Smooth muscle cell (in vitro differentiated cells): ENCODE measurements around the gene KRTCAP2. TPM values are rescaled to one million over a fixed set of nuclear protein-coding genes. Genes with fewer than 3 reads are reported as not detected.

Experiments used
- DNase-seq: peaks from one replicate; lab custom pipeline; 2025; ENCODE audit not compliant: unreplicated experiment; lab: John Stamatoyannopoulos, UW
- H2AFZ ChIP-seq: fragments of 200-600 bp; sonication (generic); 2 replicates; pipeline ENCODE4 v1.6.0; 2016; ENCODE audit warnings: antibody characterized with exemption, low read depth, mild to moderate bottlenecking
- H3F3A ChIP-seq: fragments of 200-600 bp; sonication (generic); 2 replicates; pipeline ENCODE4 v1.6.0; 2017; ENCODE audit warnings: antibody characterized with exemption, low read depth
- H3K27ac ChIP-seq: fragments of 200-600 bp; sonication (generic); 2 replicates; pipeline ENCODE4 v1.5.1; 2016; ENCODE audit warnings: low read depth, mild to moderate bottlenecking
- H3K27me3 ChIP-seq: fragments of 200-600 bp; sonication (generic); 2 replicates; pipeline ENCODE4 v1.6.1; 2016; ENCODE audit warnings: low read depth, mild to moderate bottlenecking
- H3K36me3 ChIP-seq: fragments of 200-600 bp; sonication (generic); 2 replicates; pipeline ENCODE4 v1.5.1; 2016; ENCODE audit warnings: low read depth
- H3K4me1 ChIP-seq: fragments of 200-600 bp; sonication (generic); 2 replicates; pipeline ENCODE4 v1.5.1; 2016; ENCODE audit warnings: low read depth
- H3K4me2 ChIP-seq: fragments of 200-600 bp; sonication (generic); 2 replicates; pipeline ENCODE4 v1.6.0; 2016; ENCODE audit warnings: mild to moderate bottlenecking
- H3K4me3 ChIP-seq: fragments of 200-600 bp; sonication (generic); 2 replicates; pipeline ENCODE4 v1.5.1; 2016; ENCODE audit warnings: mild to moderate bottlenecking
- H3K79me2 ChIP-seq: fragments of 200-600 bp; sonication (generic); 2 replicates; pipeline ENCODE4 v1.6.0; 2016; ENCODE audit warnings: low read depth, mild to moderate bottlenecking
- H3K9ac ChIP-seq: fragments of 200-600 bp; sonication (generic); 2 replicates; pipeline ENCODE4 v1.6.0; 2016; ENCODE audit warnings: low read depth
- H3K9me3 ChIP-seq: fragments of 200-600 bp; sonication (generic); replicated peaks from 2 replicates; pipeline ENCODE4 v1.5.1; 2016; ENCODE audit warnings: low read depth
- H4K20me1 ChIP-seq: fragments of 200-600 bp; sonication (generic); 2 replicates; pipeline ENCODE4 v1.6.0; 2016; ENCODE audit warnings: low read depth
- WGBS: methylation state at CpG from one replicate; pipeline ENCODE4 v1.1.7; 2016; ENCODE audit warnings: low lambda C conversion rate; 5-methylcytosine and 5-hydroxymethylcytosine counted together
- polyA plus RNA-seq: library from polyadenylated mRNA; unstranded; fragments of >200 nt; fragmentation: Nextera tagmentation; extraction: Ambion mirVana; gene quantifications from 2 replicates; pipeline ENCODE4 v1.2.1, GENCODE V29; 2016
- total RNA-seq: library from RNA; depleted of rRNA; stranded (reverse); fragments of >200 nt; gene quantifications from 2 replicates; pipeline ENCODE4 v1.2.3, GENCODE V29; 2014
- TF ChIP-seq, protein P1 (sequence below): fragments of 200-600 bp; sonication (generic); IDR thresholded peaks from 2 replicates; pipeline ENCODE4 v1.5.1; 2017; ENCODE audit warnings: borderline replicate concordance, mild to moderate bottlenecking, antibody characterized with exemption; ENCODE audit not compliant: insufficient read depth, poor library complexity, severe bottlenecking

Gene KRTCAP2
- total and polyA plus RNA-seq, 2 experiments from 2014 or later, result 283 to 607 TPM

DNA sequence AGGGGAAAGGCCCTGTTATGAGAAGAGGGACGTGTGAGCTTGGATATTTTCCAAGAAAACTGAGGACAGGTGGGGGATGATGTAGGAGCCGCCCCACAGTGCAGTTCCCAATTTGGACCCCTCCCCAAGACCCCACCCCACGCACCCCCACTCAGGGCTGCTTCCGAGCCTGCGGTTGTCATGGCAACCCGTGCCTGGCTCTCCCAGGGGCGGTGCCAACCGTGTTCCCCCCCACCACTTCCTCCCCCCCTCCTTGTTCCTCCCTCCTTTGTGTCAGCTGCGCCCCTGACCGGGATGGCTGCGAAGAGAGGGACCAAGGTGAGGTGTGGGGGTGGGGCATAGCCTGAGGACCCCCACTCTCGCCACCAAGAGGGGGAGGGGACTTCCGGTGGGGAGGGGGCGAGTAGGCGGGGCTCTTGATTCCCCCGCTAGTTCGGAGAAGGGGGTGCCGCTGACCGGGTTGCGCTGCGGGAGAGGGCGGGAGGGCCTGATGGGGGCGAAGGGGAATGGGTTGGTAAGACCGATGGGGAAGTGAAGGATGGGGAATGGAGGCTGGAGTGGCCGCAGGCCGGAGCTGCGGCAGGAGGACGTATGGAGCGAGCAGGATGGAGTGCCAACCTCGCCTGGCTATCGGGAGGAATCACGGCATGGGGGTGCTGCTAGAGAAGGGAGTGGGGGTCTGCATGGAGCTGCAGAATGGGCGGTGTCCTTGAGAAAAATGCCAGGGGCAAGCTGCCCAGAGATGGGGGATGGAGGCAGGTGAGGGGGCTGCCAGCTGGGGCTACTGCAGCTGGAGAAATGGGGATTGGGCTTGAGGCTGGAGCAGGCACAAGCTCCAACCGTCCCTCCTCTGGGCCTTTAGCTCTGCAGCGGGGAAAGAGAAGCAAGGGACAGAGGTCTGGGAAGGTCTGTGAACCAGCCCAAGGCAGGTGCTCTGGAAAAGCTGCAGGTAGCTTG lies 1.5 kb upstream of the KRTCAP2 start:
- H3K9me3 ChIP-seq, result no peaks in the 10 kb centered on the region
- H3K4me2 ChIP-seq, result peak overlapping the region; percentile 87
- H3K4me1 ChIP-seq, result peaks cover 5% of the 10 kb centered on the region
- H3K79me2 ChIP-seq, result peaks cover 16% of the 10 kb centered on the region
- H4K20me1 ChIP-seq, result no peaks in the 10 kb centered on the region
- no peaks in the 10 kb centered on the region for H3K27me3 ChIP-seq
- H3K9ac ChIP-seq, result no peak overlapping the region
- no peaks in the 10 kb centered on the region for H3F3A ChIP-seq
- DNase-seq, result no peak
- TF ChIP-seq, protein P1, sequence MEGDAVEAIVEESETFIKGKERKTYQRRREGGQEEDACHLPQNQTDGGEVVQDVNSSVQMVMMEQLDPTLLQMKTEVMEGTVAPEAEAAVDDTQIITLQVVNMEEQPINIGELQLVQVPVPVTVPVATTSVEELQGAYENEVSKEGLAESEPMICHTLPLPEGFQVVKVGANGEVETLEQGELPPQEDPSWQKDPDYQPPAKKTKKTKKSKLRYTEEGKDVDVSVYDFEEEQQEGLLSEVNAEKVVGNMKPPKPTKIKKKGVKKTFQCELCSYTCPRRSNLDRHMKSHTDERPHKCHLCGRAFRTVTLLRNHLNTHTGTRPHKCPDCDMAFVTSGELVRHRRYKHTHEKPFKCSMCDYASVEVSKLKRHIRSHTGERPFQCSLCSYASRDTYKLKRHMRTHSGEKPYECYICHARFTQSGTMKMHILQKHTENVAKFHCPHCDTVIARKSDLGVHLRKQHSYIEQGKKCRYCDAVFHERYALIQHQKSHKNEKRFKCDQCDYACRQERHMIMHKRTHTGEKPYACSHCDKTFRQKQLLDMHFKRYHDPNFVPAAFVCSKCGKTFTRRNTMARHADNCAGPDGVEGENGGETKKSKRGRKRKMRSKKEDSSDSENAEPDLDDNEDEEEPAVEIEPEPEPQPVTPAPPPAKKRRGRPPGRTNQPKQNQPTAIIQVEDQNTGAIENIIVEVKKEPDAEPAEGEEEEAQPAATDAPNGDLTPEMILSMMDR, result no peak
- no peak overlapping the region for H3K27ac ChIP-seq
- H3K4me3 ChIP-seq, result peak overlapping the region; percentile 74
- H3K36me3 ChIP-seq, result no peaks in the 10 kb centered on the region
- H2AFZ ChIP-seq, result no peak overlapping the region
- 16% methylated on average over 18 of the region's 35 CpGs for WGBS

DNA sequence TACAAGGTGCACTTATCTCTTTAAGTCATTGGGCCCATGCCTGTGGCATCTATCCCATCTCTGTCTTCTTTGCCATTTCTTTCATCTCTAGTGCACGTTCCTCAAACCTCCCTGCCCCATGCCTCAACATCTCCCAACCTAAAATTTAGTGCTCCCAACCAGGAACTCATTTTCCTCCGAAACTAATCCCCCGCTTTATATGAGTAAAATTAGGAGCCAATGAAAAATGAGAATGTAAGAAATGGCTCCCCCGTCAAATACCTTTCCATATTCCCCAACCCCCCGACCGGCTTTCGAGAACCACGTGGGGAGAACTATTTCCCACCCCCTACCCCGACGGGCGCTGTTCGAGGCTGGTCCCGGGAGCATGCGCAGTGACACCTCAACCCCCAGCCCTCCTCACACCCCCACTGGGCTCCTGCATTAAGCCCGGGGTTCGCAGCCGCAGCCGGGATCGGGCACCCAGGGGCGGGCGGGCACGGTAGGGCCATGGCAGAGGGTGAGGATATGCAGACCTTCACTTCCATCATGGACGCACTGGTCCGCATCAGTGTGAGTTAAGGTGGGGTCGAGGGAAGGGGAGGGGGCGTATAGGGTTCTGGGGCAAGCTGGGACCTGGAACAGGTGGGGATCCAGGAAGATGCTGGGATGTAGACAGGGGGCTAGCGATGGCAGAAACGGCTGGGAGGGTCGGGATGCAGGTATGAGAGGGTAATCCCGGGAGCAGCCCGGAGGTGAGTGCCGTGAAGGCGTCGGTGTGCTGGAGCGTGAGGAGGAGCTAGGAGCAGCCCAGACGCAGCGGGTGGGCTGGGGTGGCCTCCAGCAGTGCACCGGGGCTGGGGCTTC lies 597 bp upstream of the KRTCAP2 start, which contains the start of gene TRIM46:
TRIM46 (plus strand) TSS at position 372 of the 846 bp plus-strand sequence; CDS start at position 490, 118 bp downstream.
- peak within 1 kb of the TSS; percentile 87 for H3K4me2 ChIP-seq
- no peaks in the 10 kb centered on the region for H3K9me3 ChIP-seq
- no peak for DNase-seq
- no peaks in the 10 kb centered on the region for H3F3A ChIP-seq
- H3K27me3 ChIP-seq, result no peaks in the 10 kb centered on the region
- peaks cover 16% of the 10 kb centered on the region for H3K79me2 ChIP-seq
- H3K27ac ChIP-seq, result peak within 1 kb of the TSS; percentile 82
- no peaks in the 10 kb centered on the region for H3K36me3 ChIP-seq
- peaks cover 5% of the 10 kb centered on the region for H3K4me1 ChIP-seq
- peak within 1 kb of the TSS; percentile 74 for H3K4me3 ChIP-seq
- 2% methylated on average over 30 of the region's 38 CpGs for WGBS
- peak within 1 kb of the TSS; percentile 79 for H2AFZ ChIP-seq
- H3K9ac ChIP-seq, result peak within 1 kb of the TSS; percentile 91
- no peaks in the 10 kb centered on the region for H4K20me1 ChIP-seq
- TF ChIP-seq, protein P1, result no peak

DNA sequence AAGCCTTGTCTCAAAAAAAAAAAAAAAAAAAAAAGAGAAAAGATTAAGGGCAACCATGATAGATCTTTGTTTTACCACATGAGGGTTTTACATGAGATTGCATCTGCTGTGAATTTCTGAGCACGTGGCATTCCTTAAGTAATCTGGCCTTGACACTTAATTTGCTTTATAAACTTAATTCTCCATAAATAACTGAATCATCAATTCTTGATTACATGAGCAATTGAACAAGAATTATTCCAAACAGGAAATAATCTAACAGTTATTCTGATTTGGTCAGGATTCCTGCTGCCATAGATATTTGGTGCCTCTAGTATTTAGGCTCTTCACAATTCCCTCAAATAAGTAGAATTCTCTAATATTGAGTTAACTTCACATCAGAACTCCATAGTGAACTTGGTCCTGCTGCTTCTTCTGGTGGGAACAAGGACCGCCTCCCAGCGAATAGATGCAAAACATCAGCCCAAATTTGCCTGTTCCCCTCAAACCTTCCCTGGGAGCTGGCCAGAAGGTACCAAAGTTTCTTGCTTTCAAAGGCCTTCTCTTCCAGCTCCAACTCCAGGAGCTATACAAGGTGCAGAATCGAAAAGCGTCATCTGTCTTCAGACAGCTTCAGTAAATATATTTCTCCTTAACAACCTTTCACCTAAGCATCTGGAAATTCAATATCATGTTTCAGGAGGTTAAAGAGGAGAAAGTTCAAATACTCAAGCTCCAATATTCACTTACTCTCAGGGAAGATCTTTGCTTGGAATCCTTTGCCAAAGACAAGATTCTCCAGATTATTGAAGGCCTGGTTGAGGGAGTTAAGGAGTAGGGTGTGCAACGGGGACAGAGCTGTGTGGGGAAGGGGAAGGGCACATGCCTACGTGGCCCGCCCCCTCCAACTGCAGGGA lies 1.0 kb downstream of the KRTCAP2 start:
- Histone ChIP-seq H4K20me1 (no peaks in the 10 kb centered on the region), H3K27me3 (no peaks in the 10 kb centered on the region), H3K4me3 (peak overlapping the region; percentile 74), H3K9ac (peak overlapping the region; percentile 91), H3K4me1 (peaks cover 5% of the 10 kb centered on the region), H3K27ac (peak overlapping the region; percentile 82), H3F3A (no peaks in the 10 kb centered on the region), H3K9me3 (no peaks in the 10 kb centered on the region), H3K36me3 (no peaks in the 10 kb centered on the region), H3K79me2 (peaks cover 16% of the 10 kb centered on the region), H2AFZ (no peak overlapping the region), H3K4me2 (peak overlapping the region; percentile 87)
- DNase-seq, result no peak
- TF ChIP-seq, protein P1, result no peak
- WGBS, result 57% methylated on average over 8 of the region's 8 CpGs
